Embryonic facial prominence (tissue), 1 donor: ENCODE data around the gene BAHD1.

Source experiments
- DNase-seq: peaks from one replicate; pipeline ENCODE4 v3.0.0-alpha.2; 2016; ENCODE audit errors: extremely low spot score

Gene BAHD1

DNA sequence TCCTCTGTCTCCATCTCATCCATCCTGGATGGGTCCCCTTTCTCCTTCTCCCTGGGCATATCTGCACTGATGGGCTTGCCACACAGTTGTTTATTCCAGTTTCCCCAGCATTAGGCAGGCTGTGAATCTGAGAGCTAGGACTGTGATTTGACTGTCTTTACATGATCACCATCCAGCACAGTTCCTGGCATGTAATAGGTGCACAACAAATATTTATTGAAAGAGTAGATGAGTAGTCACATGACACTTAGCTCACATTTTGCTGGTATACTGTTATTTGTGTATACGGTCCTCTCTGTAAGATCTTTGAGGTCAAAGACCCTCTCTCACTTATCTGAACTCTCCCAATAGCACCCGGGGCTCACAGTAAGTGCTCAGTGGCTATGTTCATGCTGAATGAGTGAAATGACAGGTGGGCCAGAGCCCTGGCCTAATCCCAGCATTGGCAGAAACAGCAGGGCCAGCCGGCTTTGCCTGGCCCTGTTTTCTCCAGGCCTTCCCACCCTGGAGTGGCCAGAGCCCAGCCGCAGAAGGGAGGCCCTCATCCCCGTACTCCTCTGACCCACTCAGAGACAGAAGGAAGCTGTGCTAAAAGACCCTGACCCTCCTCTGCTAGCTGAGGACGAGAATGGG lies 16.2 kb upstream of the BAHD1 start:
- DNase-seq: no peak

DNA sequence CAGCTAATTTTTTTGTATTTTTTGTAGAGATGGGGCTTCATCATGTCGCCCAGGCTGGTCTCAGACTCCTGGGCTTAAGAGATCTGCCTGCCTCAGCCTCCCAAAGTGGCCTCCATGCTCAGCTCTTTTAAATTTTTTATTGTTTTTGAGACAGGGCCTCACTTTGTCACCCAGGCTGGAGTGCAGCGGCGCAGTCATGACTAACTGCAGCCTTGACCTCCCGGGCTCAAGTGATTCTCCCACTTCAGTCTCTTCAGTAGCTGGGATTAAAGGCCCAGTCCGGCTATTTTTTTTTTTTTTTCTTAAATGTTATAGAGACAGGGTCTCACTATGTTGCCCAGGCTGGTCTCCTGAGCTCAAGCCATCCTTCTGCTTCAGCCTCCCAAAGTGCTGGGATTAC lies 15.1 kb upstream of the BAHD1 start:
- no peak for DNase-seq

- DNase-seq: no peak
These were observed 13.6 kb upstream of the BAHD1 start for GRCh38 chr15:40427188-40427587.

DNA sequence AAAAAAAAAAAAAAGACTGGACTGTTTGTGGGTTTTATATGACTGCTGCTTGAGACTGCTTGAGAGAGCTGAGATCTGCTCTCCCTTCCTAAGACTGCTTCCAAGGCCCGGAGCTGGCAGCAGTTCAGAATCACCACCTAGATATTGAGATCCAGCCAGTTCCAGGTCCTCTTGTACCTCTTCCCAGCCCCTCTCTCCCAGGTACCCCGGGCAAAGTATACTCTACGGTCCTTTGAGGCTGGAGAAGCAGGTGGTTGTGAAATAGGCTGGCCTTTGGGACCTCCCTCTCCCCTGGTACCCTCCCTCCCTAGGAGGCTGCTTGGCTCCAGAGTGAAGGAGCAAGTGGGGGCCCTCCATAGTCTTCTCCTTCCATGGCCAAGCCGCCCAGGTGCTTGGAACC lies 12.6 kb upstream of the BAHD1 start:
- DNase-seq: no peak

- DNase-seq: no peak
These were observed 11.6 kb upstream of the BAHD1 start for GRCh38 chr15:40429068-40429710.

- no peak for DNase-seq
These were observed 10.4 kb upstream of the BAHD1 start for GRCh38 chr15:40430271-40430805.

- DNase-seq: no peak
These were observed 5.6 kb upstream of the BAHD1 start for GRCh38 chr15:40435023-40435709.

- DNase-seq: no peak
These were observed 5.1 kb upstream of the BAHD1 start for GRCh38 chr15:40435710-40436089.

GRCh38 chr15:40436116-40436891 lies 4.4 kb upstream of the BAHD1 start:
- DNase-seq: no peak

DNA sequence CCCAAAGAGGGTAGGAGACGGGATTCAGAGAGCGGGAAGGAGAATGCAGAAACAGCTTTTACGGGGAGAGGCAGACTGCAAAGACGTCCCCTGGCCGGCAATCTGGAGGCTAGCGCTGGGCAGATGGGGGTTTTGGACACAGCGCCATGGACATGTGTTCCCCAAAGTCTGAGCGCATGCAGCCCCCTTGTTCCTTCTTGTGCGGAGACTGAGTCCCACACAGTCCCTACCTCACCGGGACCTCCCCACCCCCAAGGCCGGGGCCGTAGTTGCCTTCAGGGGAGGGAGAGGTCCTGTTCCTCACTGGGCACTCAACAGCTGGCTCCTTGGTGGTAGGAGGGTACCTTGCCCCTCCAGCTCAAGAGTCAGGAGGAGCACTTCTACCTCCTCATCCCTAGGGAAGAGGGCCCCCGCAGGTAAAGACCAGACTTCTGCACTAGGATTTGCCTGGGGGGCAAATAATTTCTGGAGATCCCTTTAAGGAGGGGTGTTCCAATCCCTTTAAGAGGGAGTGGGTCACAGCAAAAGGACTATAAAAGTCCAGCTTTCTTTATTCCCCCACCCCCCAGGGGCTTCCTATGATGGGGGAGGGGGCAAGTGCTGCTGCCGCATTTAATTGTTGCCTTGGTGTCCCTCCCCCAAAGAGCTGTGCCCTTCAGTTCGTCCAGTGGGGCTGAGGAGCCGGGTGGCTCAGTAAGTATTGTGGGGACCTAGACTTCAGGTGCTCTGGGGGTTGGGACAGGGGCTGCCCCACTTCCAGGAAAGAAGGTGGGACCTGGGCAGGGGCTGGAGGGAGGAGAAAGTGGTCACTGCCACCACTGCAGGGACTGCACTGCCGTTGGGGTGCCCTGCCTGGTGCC lies 3.6 kb upstream of the BAHD1 start:
- no peak for DNase-seq

GRCh38 chr15:40437752-40438687 lies 2.7 kb upstream of the BAHD1 start:
- no peak for DNase-seq

GRCh38 chr15:40438712-40439111 lies 2.0 kb upstream of the BAHD1 start:
- no peak for DNase-seq

DNA sequence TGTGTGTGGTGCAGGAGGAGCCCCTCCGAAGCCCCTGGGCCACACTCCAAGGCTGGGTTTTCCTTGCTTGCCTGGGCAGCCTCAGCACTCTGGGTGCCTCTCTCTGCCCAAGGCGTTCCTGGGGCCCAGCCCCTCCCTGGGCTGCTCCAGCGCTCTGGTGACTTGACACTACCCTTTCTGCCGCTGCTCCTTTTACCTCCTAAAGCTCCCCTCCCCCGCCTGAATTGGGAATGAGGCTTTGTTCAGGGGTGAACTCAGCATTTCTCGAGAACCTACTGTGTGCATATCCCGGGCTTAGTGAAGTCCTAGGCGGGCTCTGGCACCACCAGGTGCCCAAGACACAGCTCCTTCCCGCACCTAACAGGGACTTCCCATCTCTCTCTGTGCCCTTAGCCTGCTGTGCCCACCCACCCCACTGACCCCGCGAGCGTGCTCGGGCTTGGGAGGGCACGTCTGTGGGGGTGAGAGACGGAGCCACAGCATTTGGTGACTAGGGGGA lies 1.2 kb upstream of the BAHD1 start:
- DNase-seq: no peak

DNA sequence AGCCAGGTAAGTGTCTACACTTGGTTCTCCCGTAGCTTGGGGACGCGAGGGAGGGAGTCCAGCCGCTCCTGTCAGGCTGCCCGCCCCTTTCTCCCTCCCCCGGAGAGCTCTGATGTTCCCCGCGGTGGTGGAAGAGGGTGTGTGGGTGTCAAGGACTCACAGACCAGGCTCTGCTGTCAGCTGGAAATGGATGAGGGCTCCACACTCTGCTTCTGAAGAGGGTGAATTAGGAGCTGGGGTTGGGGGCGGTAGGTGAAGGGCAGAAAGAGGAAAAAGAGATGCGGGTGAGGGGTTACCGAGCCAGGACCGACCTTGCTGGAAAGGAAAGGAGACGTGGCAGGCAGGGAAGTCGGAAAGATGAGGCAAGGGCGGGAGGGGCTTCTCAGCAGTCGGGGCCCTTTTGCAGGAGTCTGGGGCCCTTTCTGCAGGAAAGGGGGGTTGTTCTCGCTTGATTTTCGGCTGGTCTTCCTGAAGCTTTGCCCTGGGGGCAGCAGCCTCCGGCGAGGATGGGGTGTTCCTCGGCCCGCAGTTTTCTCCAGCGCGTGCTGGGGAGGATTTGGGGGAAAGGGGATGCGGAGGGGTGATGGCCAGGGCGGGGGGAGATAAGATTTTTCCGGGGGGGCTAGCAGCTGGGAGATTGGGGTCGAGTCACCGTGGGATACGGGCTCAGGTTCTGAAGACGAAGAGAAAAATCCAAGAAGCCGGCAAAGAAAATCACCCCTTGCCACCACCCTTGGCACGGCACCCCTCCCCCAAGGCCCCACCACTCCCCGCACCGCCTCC lies 602 bp upstream of the BAHD1 start:
- no peak for DNase-seq

- DNase-seq: no peak
These were observed 1.1 kb downstream of the BAHD1 start for GRCh38 chr15:40441565-40442531.

- DNase-seq: no peak
These were observed 2.5 kb downstream of the BAHD1 start for GRCh38 chr15:40443255-40443654.

DNA sequence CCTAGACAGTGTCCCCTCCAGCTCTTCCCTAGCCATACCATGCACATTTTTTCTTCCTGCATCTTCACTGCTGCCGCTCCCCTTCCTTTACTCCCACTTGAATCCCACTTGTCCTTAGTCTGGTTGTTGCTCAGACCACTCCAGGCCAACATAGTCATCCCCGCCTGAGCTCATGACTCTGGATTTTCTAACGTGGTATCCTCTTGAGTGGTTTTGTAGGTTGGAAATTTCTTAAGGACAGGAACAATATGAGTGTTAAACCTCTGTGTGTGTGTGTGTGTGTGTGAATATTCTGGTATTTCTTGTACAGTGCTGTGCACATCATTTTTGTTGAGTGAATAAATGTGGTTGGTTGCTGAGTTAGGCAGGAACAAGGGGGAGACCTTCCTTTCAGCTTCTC lies 3.1 kb downstream of the BAHD1 start:
- no peak for DNase-seq

GRCh38 chr15:40444736-40445135 lies 4.0 kb downstream of the BAHD1 start:
- DNase-seq: no peak
